Activated T-helper 1 cell treated with anti-CD3 and anti-CD28 coated beads, Interleukin-2, amount 50 U/mL, for 16 hours (primary cell): ENCODE results near the gene TCP10L.
"Not testable (repeated sequence)": the region's sequence is repeated elsewhere in the genome, so short reads cannot be mapped to it uniquely, and the experiment has no call there.

ENCODE experiments used
- DNase-seq, 2 donors: peaks; one replicate each; pipeline ENCODE4 v3.0.0-alpha.2; 2020; ENCODE audit warnings: low read depth in 1 of 2, low spot score in 1 of 2

TCP10L gene

GRCh38 chr21:32587120-32587519, 1.8 kb upstream of the TCP10L start:
- DNase-seq: no peak

- no peak for DNase-seq
These were observed 647 bp upstream of the TCP10L start for GRCh38 chr21:32585970-32586369.

- no peak for DNase-seq
These were observed 851 bp downstream of the TCP10L start for GRCh38 chr21:32584472-32584871.

- DNase-seq: no peak
These were observed 3.6 kb downstream of the TCP10L start for GRCh38 chr21:32581732-32582131.

- no peak for DNase-seq
These were observed 4.4 kb downstream of the TCP10L start for GRCh38 chr21:32580949-32581348.

GRCh38 chr21:32578107-32578691, 7.1 kb downstream of the TCP10L start:
- no peak for DNase-seq

GRCh38 chr21:32576011-32576410, 9.3 kb downstream of the TCP10L start:
- DNase-seq: no peak

- no peak for DNase-seq
These were observed 10.1 kb downstream of the TCP10L start for GRCh38 chr21:32574946-32575925.

GRCh38 chr21:32572574-32573420, 12.5 kb downstream of the TCP10L start:
- DNase-seq: no peak

- DNase-seq: no peak
These were observed 14.9 kb downstream of the TCP10L start for GRCh38 chr21:32570456-32570855.

- DNase-seq: peak; percentile 53 to 66
These were observed 15.8 kb downstream of the TCP10L start for GRCh38 chr21:32569261-32570230.

GRCh38 chr21:32567626-32568025, 17.7 kb downstream of the TCP10L start:
- no peak for DNase-seq

- DNase-seq: no peak
These were observed 18.5 kb downstream of the TCP10L start for GRCh38 chr21:32566741-32567389.

GRCh38 chr21:32565856-32566465, 19.4 kb downstream of the TCP10L start:
- no peak for DNase-seq

- no peak for DNase-seq
These were observed 22.4 kb downstream of the TCP10L start for GRCh38 chr21:32562915-32563314.

GRCh38 chr21:32562426-32562825, 22.9 kb downstream of the TCP10L start:
- DNase-seq: no peak

GRCh38 chr21:32561476-32561875, 23.8 kb downstream of the TCP10L start:
- DNase-seq: not testable (repeated sequence)

- no peak for DNase-seq
These were observed 24.4 kb downstream of the TCP10L start for GRCh38 chr21:32560896-32561295.

GRCh38 chr21:32559006-32559610, 26.2 kb downstream of the TCP10L start:
- DNase-seq: no peak
